HCT116 (cell line): ENCODE data around the gene TNFSF13. TPM values are rescaled to one million over a fixed set of nuclear protein-coding genes. Genes with fewer than 3 reads are reported as not detected.

ENCODE experiments used
- ATAC-seq: fragments of 200-7000 bp; cut with Tn5 transposase; 2 replicates; pipeline ENCODE4 v1.9.1; 2020; ENCODE audit warnings: mild to moderate bottlenecking, moderate library complexity
- BruUV-seq: library from RNA; stranded (reverse); fragments of 400-500 nt; replicated peaks from 2 replicates; lab custom pipeline; 2021; lab: Mats Ljungman, UMichigan
- CTCF ChIA-PET: fragments of 300-600 bp; sonication (Branson Sonifier 250); formaldehyde crosslinking; loops from one replicate; lab custom pipeline; 2021; ENCODE audit warnings: antibody characterized with exemption; lab: Charles Lee
- POLR2A ChIA-PET: fragments of 300-600, 350-600 bp; sonication (Branson Sonifier 250); formaldehyde crosslinking; loops from one replicate; lab custom pipeline; 2021; ENCODE audit warnings: antibody characterized with exemption; lab: Charles Lee
- RAD21 ChIA-PET, 2 experiments: fragments of 300-600 bp; sonication (Branson Sonifier 250); formaldehyde crosslinking; loops; one replicate each; lab custom pipeline; 2023; ENCODE audit warnings: low total read pairs in 2 of 2; ENCODE audit not compliant: uncharacterized antibody in 2 of 2, unreplicated experiment in 2 of 2, low non-redundant PET in 1 of 2; lab: Charles Lee
- DNase-seq: peaks from one replicate; pipeline ENCODE4 v3.0.0-alpha.2; 2010; ENCODE audit warnings: low read depth, low spot score
- H2AFZ ChIP-seq: fragments of 200-600 bp; shearing (Covaris generic), sonication (generic); 2 replicates; pipeline ENCODE4 v1.6.1; 2017; ENCODE audit warnings: low read depth, mixed run types, mixed read lengths, antibody characterized with exemption, low read length; ENCODE audit not compliant: poor library complexity, severe bottlenecking
- H3K27ac ChIP-seq: 2 replicates; pipeline ENCODE4 v1.5.1; 2012; ENCODE audit warnings: low read depth, low read length
- H3K27me3 ChIP-seq: fragments of 200-600 bp; sonication (generic); 2 replicates; pipeline ENCODE4 v1.6.1; 2016; ENCODE audit warnings: mixed run types, low read length, mixed read lengths; ENCODE audit not compliant: insufficient read depth
- H3K36me3 ChIP-seq, 2 experiments: fragments of 200-500 bp in 1 of 2; fragments of 200-600 bp in 1 of 2; sonication (Bioruptor generic) in 1 of 2; sonication (generic) in 1 of 2; 2 replicates each; pipeline versions ENCODE4 v1.5.1 to v1.6.1; 2014 to 2016; ENCODE audit warnings: low read length in 2 of 2, inconsistent platforms in 1 of 2, mixed read lengths in 1 of 2, mixed run types in 1 of 2; ENCODE audit not compliant: insufficient read depth in 2 of 2, control insufficient read depth in 1 of 2
- H3K4me1 ChIP-seq, 2 experiments: fragments of 200-600 bp in 1 of 2; sonication (generic) in 1 of 2; 2 replicates each; pipeline versions ENCODE4 v1.5.1 to v1.6.1; 2012 to 2017; ENCODE audit warnings: low read length in 2 of 2, inconsistent platforms in 1 of 2, mild to moderate bottlenecking in 1 of 2, mixed read lengths in 1 of 2, mixed run types in 1 of 2, moderate library complexity in 1 of 2; ENCODE audit not compliant: insufficient read depth in 2 of 2, control insufficient read depth in 1 of 2
- H3K4me2 ChIP-seq: fragments of 200-600 bp; sonication (generic); 2 replicates; pipeline ENCODE4 v1.6.1; 2017; ENCODE audit warnings: mixed run types, low read length, mixed read lengths
- H3K4me3 ChIP-seq, 2 experiments: fragments of 200-600 bp in 1 of 2; sonication (generic) in 1 of 2; replicated peaks in 1 of 2; 2 replicates each; pipeline ENCODE4 v1.5.1; 2011 to 2016; ENCODE audit warnings: low read length in 2 of 2, control low read depth in 1 of 2, low read depth in 1 of 2, mild to moderate bottlenecking in 1 of 2, mixed read lengths in 1 of 2, mixed run types in 1 of 2
- H3K79me2 ChIP-seq: fragments of 200-600 bp; sonication (generic); 2 replicates; pipeline ENCODE4 v1.6.1; 2017; ENCODE audit warnings: mild to moderate bottlenecking, mixed run types, low read length, moderate library complexity, mixed read lengths; ENCODE audit not compliant: insufficient read depth
- H3K9ac ChIP-seq: fragments of 200-600 bp; sonication (generic); 2 replicates; pipeline ENCODE4 v1.6.1; 2016; ENCODE audit warnings: low read length, mixed read lengths
- H3K9me2 ChIP-seq: fragments of 200-600 bp; sonication (generic), shearing (Covaris generic); 2 replicates; pipeline ENCODE4 v1.6.1; 2017; ENCODE audit warnings: mixed run types, mild to moderate bottlenecking, moderate library complexity; ENCODE audit not compliant: insufficient read depth
- H3K9me3 ChIP-seq, 2 experiments: fragments of 200-500 bp in 1 of 2; fragments of 200-600 bp in 1 of 2; sonication (Bioruptor generic) in 1 of 2; sonication (generic) in 1 of 2; 2 replicates each; pipeline ENCODE4 v1.6.1; 2014 to 2017; ENCODE audit warnings: low read length in 2 of 2, mixed read lengths in 2 of 2, inconsistent platforms in 1 of 2, low read depth in 1 of 2, mild to moderate bottlenecking in 1 of 2, mixed run types in 1 of 2, moderate library complexity in 1 of 2; ENCODE audit not compliant: control insufficient read depth in 1 of 2, insufficient read depth in 1 of 2
- H4K20me1 ChIP-seq: fragments of 200-600 bp; sonication (generic), shearing (Covaris generic); 2 replicates; pipeline ENCODE4 v1.6.1; 2017; ENCODE audit warnings: mixed run types, mild to moderate bottlenecking, moderate library complexity; ENCODE audit not compliant: insufficient read depth
- ATF3 ChIP-seq: IDR thresholded peaks from 2 replicates; pipeline ENCODE4 v1.6.1; 2012
- CBX3 ChIP-seq: IDR thresholded peaks from 2 replicates; pipeline ENCODE4 v1.6.1; 2012; ENCODE audit warnings: low read depth
- ELF1 ChIP-seq: IDR thresholded peaks from 2 replicates; pipeline ENCODE4 v1.6.1; 2012; ENCODE audit warnings: low read depth, borderline replicate concordance
- EZH2 ChIP-seq: fragments of 200-600 bp; sonication (generic); IDR thresholded peaks from 2 replicates; pipeline ENCODE4 v1.6.1; 2017; ENCODE audit warnings: antibody characterized with exemption, mixed run types
- EZH2phosphoT487 ChIP-seq: fragments of 200-600 bp; IDR thresholded peaks from 2 replicates; pipeline ENCODE4 v1.6.1; 2018; ENCODE audit warnings: antibody characterized with exemption, borderline replicate concordance
- POLR2A ChIP-seq: IDR thresholded peaks from 2 replicates; pipeline ENCODE4 v1.7.0; 2011; ENCODE audit warnings: borderline replicate concordance; ENCODE audit not compliant: insufficient read depth, insufficient read length; ENCODE audit errors: extremely low read depth
- POLR2AphosphoS5 ChIP-seq: IDR thresholded peaks from 2 replicates; pipeline ENCODE4 v1.6.1; 2011; ENCODE audit warnings: mild to moderate bottlenecking, low read depth, low read length, moderate library complexity
- REST ChIP-seq: IDR thresholded peaks from 2 replicates; pipeline ENCODE4 v1.6.1; 2012; ENCODE audit warnings: low read depth
- SP1 ChIP-seq: IDR thresholded peaks from 2 replicates; pipeline ENCODE4 v1.6.1; 2012; ENCODE audit warnings: low read depth
- YY1 ChIP-seq: IDR thresholded peaks from 2 replicates; pipeline ENCODE4 v1.6.1; 2011; ENCODE audit warnings: low read length, low read depth, moderate library complexity, mild to moderate bottlenecking; ENCODE audit not compliant: insufficient replicate concordance; ENCODE audit errors: extremely low read depth
- ZFX ChIP-seq: fragments of 450-650 bp; IDR thresholded peaks from 2 replicates; pipeline ENCODE4 v1.6.1; 2017
- ZNF274 ChIP-seq: fragments of 200-500 bp; sonication (Bioruptor generic); IDR thresholded peaks from 2 replicates; pipeline ENCODE4 v1.6.1; 2014; ENCODE audit warnings: mild to moderate bottlenecking, low read depth, low read length, inconsistent platforms
- intact Hi-C: fragments of 100-400 bp; cut with micrococcal nuclease; formaldehyde crosslinking; loops from 2 replicates; pipeline ENCODE4 v1.10.0; 2022
- total RNA-seq: library from RNA; stranded (reverse); gene quantifications from one replicate; pipeline ENCODE4 v1.2.1, GENCODE V29; 2021; ENCODE audit not compliant: unreplicated experiment
- TF ChIP-seq, protein P1 (sequence below): IDR thresholded peaks from 2 replicates; pipeline ENCODE4 v1.6.1; 2011; ENCODE audit warnings: mild to moderate bottlenecking, low read length, moderate library complexity; ENCODE audit not compliant: insufficient replicate concordance; ENCODE audit errors: extremely low read depth
- TF ChIP-seq, protein P2 (sequence below), 3 experiments: fragments of 200-600 bp in 1 of 3; sonication (generic) in 1 of 3; IDR thresholded peaks in 2 of 3; conservative IDR thresholded peaks in 1 of 3; 2 replicates each; pipeline ENCODE4 v1.5.1; 2012 to 2017; ENCODE audit warnings: low read depth in 2 of 3, low read length in 2 of 3, antibody characterized with exemption in 1 of 3, borderline replicate concordance in 1 of 3, control low read depth in 1 of 3, mild to moderate bottlenecking in 1 of 3, mixed read lengths in 1 of 3, mixed run types in 1 of 3, moderate library complexity in 1 of 3; ENCODE audit not compliant: insufficient read depth in 1 of 3

Gene TNFSF13
- total RNA-seq, 1 experiment from 2014 or later: 0.71 TPM

DNA sequence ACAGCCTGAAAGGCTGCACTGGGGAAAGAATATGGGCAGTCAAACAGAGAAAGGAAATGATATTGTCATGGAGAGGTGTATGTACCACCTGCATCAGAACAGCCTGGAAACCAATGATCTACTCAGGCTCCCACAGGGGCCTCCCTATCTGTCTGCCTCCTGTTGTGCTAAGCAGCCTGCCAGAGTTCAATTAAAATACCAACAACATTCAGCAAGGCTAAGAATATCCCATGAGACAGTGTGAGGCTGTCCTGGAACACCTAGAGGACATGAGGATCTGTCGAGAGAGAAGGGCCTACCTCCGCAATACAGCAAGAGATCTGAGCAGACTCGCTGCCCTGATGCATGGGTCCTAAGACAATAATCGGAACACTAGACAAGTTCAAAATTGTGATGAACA is 47.7 kb downstream of the TNFSF13 start:
- H3K36me3 ChIP-seq: peaks cover 37 to 38% of the 10 kb centered on the region in 2 experiments
- H2AFZ ChIP-seq: no peak overlapping the region
- H3K4me1 ChIP-seq: no peaks in the 10 kb centered on the region
- CTCF ChIA-PET: no interaction called here
- H3K4me3 ChIP-seq: no peak overlapping the region
- POLR2A ChIA-PET: no interaction called here
- H3K9me3 ChIP-seq: no peaks in the 10 kb centered on the region
- ATAC-seq: no peak
- no peak overlapping the region for H3K9ac ChIP-seq
- H3K79me2 ChIP-seq: peaks cover 64% of the 10 kb centered on the region
- no peaks in the 10 kb centered on the region for H3K27me3 ChIP-seq
- H3K9me2 ChIP-seq: no peaks in the 10 kb centered on the region
- no peak for DNase-seq
- no peak overlapping the region for H3K27ac ChIP-seq
- BruUV-seq: no TSS peak
- 0 out of 2 replicates have a peak, but pooled peaks cover 3% of the 10 kb centered on the region for H4K20me1 ChIP-seq
- TF ChIP-seq EZH2 (no peak), YY1 (no peak), ATF3 (no peak), EZH2phosphoT487 (no peak), REST (no peak), ZNF274 (no peak), ELF1 (no peak), POLR2AphosphoS5 (no peak), ZFX (no peak), SP1 (no peak), CBX3 (no peak), POLR2A (no peak)
- TF ChIP-seq, protein P1, sequence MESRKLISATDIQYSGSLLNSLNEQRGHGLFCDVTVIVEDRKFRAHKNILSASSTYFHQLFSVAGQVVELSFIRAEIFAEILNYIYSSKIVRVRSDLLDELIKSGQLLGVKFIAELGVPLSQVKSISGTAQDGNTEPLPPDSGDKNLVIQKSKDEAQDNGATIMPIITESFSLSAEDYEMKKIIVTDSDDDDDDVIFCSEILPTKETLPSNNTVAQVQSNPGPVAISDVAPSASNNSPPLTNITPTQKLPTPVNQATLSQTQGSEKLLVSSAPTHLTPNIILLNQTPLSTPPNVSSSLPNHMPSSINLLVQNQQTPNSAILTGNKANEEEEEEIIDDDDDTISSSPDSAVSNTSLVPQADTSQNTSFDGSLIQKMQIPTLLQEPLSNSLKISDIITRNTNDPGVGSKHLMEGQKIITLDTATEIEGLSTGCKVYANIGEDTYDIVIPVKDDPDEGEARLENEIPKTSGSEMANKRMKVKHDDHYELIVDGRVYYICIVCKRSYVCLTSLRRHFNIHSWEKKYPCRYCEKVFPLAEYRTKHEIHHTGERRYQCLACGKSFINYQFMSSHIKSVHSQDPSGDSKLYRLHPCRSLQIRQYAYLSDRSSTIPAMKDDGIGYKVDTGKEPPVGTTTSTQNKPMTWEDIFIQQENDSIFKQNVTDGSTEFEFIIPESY: no peak
- TF ChIP-seq, protein P2, sequence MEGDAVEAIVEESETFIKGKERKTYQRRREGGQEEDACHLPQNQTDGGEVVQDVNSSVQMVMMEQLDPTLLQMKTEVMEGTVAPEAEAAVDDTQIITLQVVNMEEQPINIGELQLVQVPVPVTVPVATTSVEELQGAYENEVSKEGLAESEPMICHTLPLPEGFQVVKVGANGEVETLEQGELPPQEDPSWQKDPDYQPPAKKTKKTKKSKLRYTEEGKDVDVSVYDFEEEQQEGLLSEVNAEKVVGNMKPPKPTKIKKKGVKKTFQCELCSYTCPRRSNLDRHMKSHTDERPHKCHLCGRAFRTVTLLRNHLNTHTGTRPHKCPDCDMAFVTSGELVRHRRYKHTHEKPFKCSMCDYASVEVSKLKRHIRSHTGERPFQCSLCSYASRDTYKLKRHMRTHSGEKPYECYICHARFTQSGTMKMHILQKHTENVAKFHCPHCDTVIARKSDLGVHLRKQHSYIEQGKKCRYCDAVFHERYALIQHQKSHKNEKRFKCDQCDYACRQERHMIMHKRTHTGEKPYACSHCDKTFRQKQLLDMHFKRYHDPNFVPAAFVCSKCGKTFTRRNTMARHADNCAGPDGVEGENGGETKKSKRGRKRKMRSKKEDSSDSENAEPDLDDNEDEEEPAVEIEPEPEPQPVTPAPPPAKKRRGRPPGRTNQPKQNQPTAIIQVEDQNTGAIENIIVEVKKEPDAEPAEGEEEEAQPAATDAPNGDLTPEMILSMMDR (IDR thresholded peaks at IDR 0.05 in 2 of 3, conservative IDR thresholded peaks at IDR 0.05 in 1 of 3; ENCODE audit: borderline replicate concordance in 1 of 3, insufficient read depth in 1 of 3, low read depth in 2 of 3, low read length in 2 of 3): no peak
- H3K4me2 ChIP-seq: no peak overlapping the region
- intact Hi-C loops: no loop called here
- RAD21 ChIA-PET: no interaction called here
